A673 (cell line): ENCODE measurements around the gene PATJ.

Experiments
- EZH2 ChIP-seq: fragments of 200-600 bp; sonication (generic); IDR thresholded peaks from 2 replicates; pipeline ENCODE4 v1.6.1; 2017; ENCODE audit warnings: borderline replicate concordance, low read depth, mild to moderate bottlenecking, mixed read lengths, antibody characterized with exemption, low read length; ENCODE audit not compliant: poor library complexity, severe bottlenecking
- TF ChIP-seq, protein P1 (sequence below): fragments of 300-800, 200-600 bp; sonication (generic); conservative IDR thresholded peaks from 2 replicates; pipeline ENCODE4 v1.5.1; 2017; ENCODE audit warnings: low read depth, mild to moderate bottlenecking, antibody characterized with exemption, low read length, moderate library complexity, mixed read lengths

DNA sequence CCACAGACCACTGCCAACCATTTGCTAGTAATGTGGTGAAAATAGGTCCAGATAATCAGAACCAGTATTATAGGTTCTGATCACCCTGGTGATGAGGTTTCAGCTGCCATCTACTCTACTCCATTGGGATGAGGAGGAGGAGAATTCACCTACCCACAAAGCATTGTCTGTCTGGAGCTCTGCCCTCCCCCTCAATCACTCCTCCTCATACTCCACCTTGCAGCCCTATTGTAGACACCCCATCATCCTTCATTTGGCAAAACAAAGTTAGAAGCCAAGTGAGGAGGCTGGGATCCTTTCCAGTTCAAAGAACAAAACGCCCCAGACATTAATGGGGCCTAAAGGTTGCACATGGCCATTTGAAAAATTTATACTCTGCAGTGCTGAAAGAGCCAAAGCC, 295.0 kb downstream of the PATJ start:
- no peak for TF ChIP-seq EZH2
- TF ChIP-seq, protein P1, sequence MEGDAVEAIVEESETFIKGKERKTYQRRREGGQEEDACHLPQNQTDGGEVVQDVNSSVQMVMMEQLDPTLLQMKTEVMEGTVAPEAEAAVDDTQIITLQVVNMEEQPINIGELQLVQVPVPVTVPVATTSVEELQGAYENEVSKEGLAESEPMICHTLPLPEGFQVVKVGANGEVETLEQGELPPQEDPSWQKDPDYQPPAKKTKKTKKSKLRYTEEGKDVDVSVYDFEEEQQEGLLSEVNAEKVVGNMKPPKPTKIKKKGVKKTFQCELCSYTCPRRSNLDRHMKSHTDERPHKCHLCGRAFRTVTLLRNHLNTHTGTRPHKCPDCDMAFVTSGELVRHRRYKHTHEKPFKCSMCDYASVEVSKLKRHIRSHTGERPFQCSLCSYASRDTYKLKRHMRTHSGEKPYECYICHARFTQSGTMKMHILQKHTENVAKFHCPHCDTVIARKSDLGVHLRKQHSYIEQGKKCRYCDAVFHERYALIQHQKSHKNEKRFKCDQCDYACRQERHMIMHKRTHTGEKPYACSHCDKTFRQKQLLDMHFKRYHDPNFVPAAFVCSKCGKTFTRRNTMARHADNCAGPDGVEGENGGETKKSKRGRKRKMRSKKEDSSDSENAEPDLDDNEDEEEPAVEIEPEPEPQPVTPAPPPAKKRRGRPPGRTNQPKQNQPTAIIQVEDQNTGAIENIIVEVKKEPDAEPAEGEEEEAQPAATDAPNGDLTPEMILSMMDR, result no peak
